H1 (cell line): Measurements from ENCODE around the gene SGCE. TPM values are rescaled to one million over a fixed set of nuclear protein-coding genes. Genes with fewer than 3 reads are reported as not detected.

ENCODE experiments used
- BACH1 ChIP-seq: IDR thresholded peaks from 2 replicates; pipeline ENCODE4 v1.6.1; 2012; ENCODE audit warnings: low read length, improper control_type of control experiment
- CTBP2 ChIP-seq: IDR thresholded peaks from 2 replicates; pipeline ENCODE4 v1.7.0; 2011; ENCODE audit warnings: borderline replicate concordance, mild to moderate bottlenecking, moderate library complexity, mixed read lengths, low read length; ENCODE audit not compliant: insufficient read depth, insufficient read length
- GTF2F1 ChIP-seq: IDR thresholded peaks from 2 replicates; pipeline ENCODE4 v1.6.1; 2012; ENCODE audit warnings: low read depth, low read length, improper control_type of control experiment, borderline replicate concordance
- SP1 ChIP-seq: IDR thresholded peaks from 2 replicates; pipeline ENCODE4 v1.6.1; 2011; ENCODE audit warnings: low read depth, low read length
- polyA plus RNA-seq, 7 experiments: library from polyadenylated mRNA; depleted of rRNA in 3 of 7; stranded (reverse) in 5 of 7; unstranded in 2 of 7; fragments of >200 nt in 5 of 7; fragments of 200-250 nt in 2 of 7; gene quantifications; 1 replicate in 5 of 7; 2 replicates in 1 of 7; 4 replicates in 1 of 7; pipeline versions ENCODE4 v1.2.1 to v1.2.3, GENCODE V29; 2011 to 2013; ENCODE audit warnings: missing spikeins in 2 of 7, mixed read lengths in 2 of 7
- total RNA-seq: library from RNA; stranded (reverse); fragmentation: NEBNext Ultra II Directional; extraction: Animal tissue kit (Norgen Biotek cat#: 25700); gene quantifications from 2 replicates; pipeline ENCODE4 v1.2.1, GENCODE V29; 2021

The SGCE gene
- total and polyA plus RNA-seq, 2 of the 8 experiments (the other 6 are each of a cell fraction or from before 2014, with no cell fraction given) = 12.8 to 25.0 TPM

DNA sequence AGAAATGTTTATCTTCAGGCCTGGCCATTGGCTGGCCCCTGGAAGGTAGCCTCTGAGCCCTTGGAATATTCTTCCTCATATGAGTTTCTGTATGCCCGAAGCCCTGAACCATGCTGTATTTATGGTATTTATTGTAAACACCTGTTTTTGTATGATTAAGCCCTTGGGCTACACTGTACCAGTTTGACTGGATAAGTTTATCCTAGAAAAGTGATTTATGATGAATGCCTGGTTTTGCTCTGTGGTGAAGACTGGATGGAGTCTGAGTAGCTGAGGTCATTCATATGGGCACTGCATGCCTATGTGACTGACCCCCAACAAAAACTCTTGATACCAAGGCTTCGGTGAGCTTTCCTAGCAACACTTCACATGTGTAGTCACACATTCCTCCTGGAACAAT, 79.6 kb downstream of the SGCE start (continued):
- no peak for TF ChIP-seq CTBP2
- TF ChIP-seq BACH1 = no peak
- TF ChIP-seq GTF2F1 = no peak
- no peak for TF ChIP-seq SP1
